Measurements from ENCODE around the gene SSH2. TPM values are rescaled to one million over a fixed set of nuclear protein-coding genes. Genes with fewer than 3 reads are reported as not detected.

Gene SSH2
- total and polyA plus RNA-seq, 2 of the 13 experiments (the other 11 are each of a cell fraction or from before 2014, with no cell fraction given): 6.0 to 6.4 TPM

GRCh38 chr17:29613352-29613837, 316.6 kb downstream of the SSH2 start (continued):
- peak; percentile 88; the same call in 1 of the 2 replicates for TF ChIP-seq REPIN1 (CRISPR knock-in tag; IDR thresholded peaks at IDR 0.05; ENCODE audit: borderline replicate concordance, low read depth)
- no peak for TF ChIP-seq ZNF432 (CRISPR knock-in tag; IDR thresholded peaks at IDR 0.05; ENCODE audit: borderline replicate concordance)
- no peak for TF ChIP-seq MAFK (conservative IDR thresholded peaks at IDR 0.05 in 1 of 2, IDR thresholded peaks at IDR 0.05 in 1 of 2; ENCODE audit: low read length in 2 of 2)
- TF ChIP-seq ZFP37 (CRISPR knock-in tag; IDR thresholded peaks at IDR 0.05; ENCODE audit: borderline replicate concordance): no peak
- TF ChIP-seq CCDC6 (CRISPR knock-in tag; IDR thresholded peaks at IDR 0.05): peak; percentile 95
- no peak for TF ChIP-seq TIGD3 (CRISPR knock-in tag; IDR thresholded peaks at IDR 0.05; ENCODE audit: borderline replicate concordance)
- TF ChIP-seq ZBTB39 (CRISPR knock-in tag; IDR thresholded peaks at IDR 0.05): no peak
- no peak for TF ChIP-seq POLR2AphosphoS5 (IDR thresholded peaks at IDR 0.05; ENCODE audit: low read depth, low read length)
- 0 out of 2 replicates have a peak, but pooled peaks have one; percentile 27 for TF ChIP-seq ZNF34 (CRISPR knock-in tag; IDR thresholded peaks at IDR 0.05; ENCODE audit: borderline replicate concordance)
- TF ChIP-seq FOXM1 (CRISPR knock-in tag; IDR thresholded peaks at IDR 0.05): no peak
- peak; percentile 51 for TF ChIP-seq YY1 (IDR thresholded peaks at IDR 0.05; ENCODE audit: insufficient read depth, insufficient replicate concordance, low read depth, low read length)
- TF ChIP-seq ZNF281 (CRISPR knock-in tag; IDR thresholded peaks at IDR 0.05; ENCODE audit: borderline replicate concordance): peak; percentile 56; the same call in 1 of the 2 replicates
- TF ChIP-seq ZNF740 (CRISPR knock-in tag; IDR thresholded peaks at IDR 0.05): peak; percentile 73; the same call in 1 of the 2 replicates
- TF ChIP-seq CCAR2 (optimal IDR thresholded peaks at IDR 0.05; ENCODE audit: low read depth, low read length): no peak
- TF ChIP-seq HNRNPUL1 (IDR thresholded peaks at IDR 0.05; ENCODE audit: low read depth, low read length): no peak
- TF ChIP-seq ARID5B (CRISPR knock-in tag; IDR thresholded peaks at IDR 0.05): peak; percentile 57; the same call in 1 of the 2 replicates
- TF ChIP-seq PTBP1 (IDR thresholded peaks at IDR 0.05; ENCODE audit: low read depth, low read length, poor library complexity, severe bottlenecking): no peak

Data from HepG2 (cell line).